Spleen (tissue), 11 donors: Measurements from ENCODE around the gene LNPEP. TPM values are rescaled to one million over a fixed set of nuclear protein-coding genes. Genes with fewer than 3 reads are reported as not detected.

Experiments
- DNase-seq: peaks from one replicate; pipeline ENCODE4 v3.0.0-alpha.2; 2020
- H3K27ac ChIP-seq, 8 donors: fragments of 200-600 bp; sonication (generic) in 7 of 8; 1 replicate in 4 of 8; 2 replicates in 4 of 8; pipeline versions ENCODE4 v1.5.0 to v1.8.0; 2016 to 2021; ENCODE audit warnings: inconsistent platforms in 4 of 8, mild to moderate bottlenecking in 4 of 8, moderate library complexity in 1 of 8
- H3K27me3 ChIP-seq, 7 donors: fragments of 200-600 bp; sonication (generic) in 6 of 7; replicated peaks in 1 of 7; 1 replicate in 4 of 7; 2 replicates in 3 of 7; pipeline versions ENCODE4 v1.5.0 to v1.8.0; 2016 to 2021; ENCODE audit warnings: inconsistent platforms in 3 of 7, mild to moderate bottlenecking in 1 of 7
- H3K36me3 ChIP-seq, 6 donors: fragments of 200-600 bp; sonication (generic) in 5 of 6; 1 replicate in 4 of 6; 2 replicates in 2 of 6; pipeline versions ENCODE4 v1.5.0 to v1.8.0; 2016 to 2021; ENCODE audit warnings: inconsistent platforms in 2 of 6
- H3K4me1 ChIP-seq, 6 donors: fragments of 200-600 bp; sonication (generic) in 5 of 6; 1 replicate in 3 of 6; 2 replicates in 3 of 6; pipeline versions ENCODE4 v1.5.0 to v1.8.0; 2016 to 2021; ENCODE audit warnings: inconsistent platforms in 3 of 6
- H3K4me3 ChIP-seq, 8 donors: fragments of 200-600 bp; sonication (generic) in 7 of 8; 1 replicate in 4 of 8; 2 replicates in 4 of 8; pipeline versions ENCODE4 v1.5.0 to v1.8.0; 2016 to 2021; ENCODE audit warnings: inconsistent platforms in 4 of 8, mild to moderate bottlenecking in 4 of 8, moderate library complexity in 2 of 8
- H3K9me3 ChIP-seq, 8 donors: fragments of 200-600 bp; sonication (generic) in 7 of 8; 1 replicate in 4 of 8; 2 replicates in 4 of 8; pipeline versions ENCODE4 v1.5.0 to v1.8.0; 2016 to 2021; ENCODE audit warnings: inconsistent platforms in 4 of 8
- POLR2A ChIP-seq, 3 donors: fragments of 450-650 bp; IDR thresholded peaks; one replicate each; pipeline ENCODE4 v1.5.1; 2017; ENCODE audit warnings: antibody characterized with exemption in 3 of 3, mild to moderate bottlenecking in 1 of 3
- POLR2AphosphoS5 ChIP-seq, 3 donors: sonication (generic); formaldehyde crosslinking; IDR thresholded peaks; one replicate each; pipeline ENCODE4 v1.5.1; 2017; ENCODE audit warnings: antibody characterized with exemption in 3 of 3
- WGBS, 5 donors: extraction: QIAGEN DNeasy Blood & Tissue Kit in 3 of 5; methylation state at CpG; one replicate each; pipeline versions ENCODE4 v1.1.5 to v1.1.7; 2013 to 2018; 5-methylcytosine and 5-hydroxymethylcytosine counted together
- intact Hi-C: fragments of 100-400 bp; cut with DNase I; formaldehyde crosslinking; loops from one replicate; pipeline ENCODE4 v1.15.0; 2023; ENCODE audit warnings: low total_unique reads
- polyA plus RNA-seq, 3 donors: library from polyadenylated mRNA; stranded (reverse); fragments of 200-250 nt; gene quantifications; one replicate each; pipeline ENCODE4 v1.2.1, GENCODE V29; 2013
- total RNA-seq, 7 donors: library from RNA; depleted of rRNA in 3 of 7; stranded (reverse); fragments of >200 nt in 3 of 7; fragmentation: NEBNext Ultra II Directional in 4 of 7; extraction: Animal tissue kit (Norgen Biotek cat#: 25700) in 4 of 7; gene quantifications; one replicate each; pipeline versions ENCODE4 v1.1.0 to v1.2.1, GENCODE V29; 2016 to 2021
- TF ChIP-seq, protein P1 (sequence below), 11 experiments: fragments of 200-600 bp in 7 of 11; fragments of 450-650 bp in 4 of 11; sonication (generic) in 4 of 11; IDR thresholded peaks in 8 of 11; conservative IDR thresholded peaks in 3 of 11; 1 replicate in 7 of 11; 2 replicates in 4 of 11; pipeline versions ENCODE4 v1.4.0 to v1.8.0; 2016 to 2021; ENCODE audit warnings: antibody characterized with exemption in 11 of 11, inconsistent platforms in 4 of 11, mild to moderate bottlenecking in 1 of 11
- donor health status: healthy with polysubstance abuse.
- donor health status: DM: no; HTN: no; CAD: no; lungs with moderate emphysema.
- donor health status: DM: no; HTN: no; CAD: no.
- donor health status: Bipolar disorder and iron deficiency.
- donor health status: healthy.
- donor health status: DM: no; HTN: no; CAD: no.
- donor health status: DM: yes; HTN: yes; CAD: no.

LNPEP gene
- total and polyA plus RNA-seq, 10 donors = 8.5 to 82.2 (median 65.9) TPM

- Histone ChIP-seq H3K36me3 (no peaks in the 10 kb centered on the region), H3K9me3 (no peaks in the 10 kb centered on the region), H3K4me3 (peak overlapping the region in 1 of 8 donors; percentile 83), H3K4me1 (peaks cover 24 to 66% (median 33%) of the 10 kb centered on the region in 6 donors), H3K27ac (peak overlapping the region in 5 of 8 donors; percentile 94 to 99 (median 97)), H3K27me3 (no peaks in the 10 kb centered on the region)
- WGBS, 5 donors = 18 to 39% (median 28%) methylated on average over 1 of the region's 1 CpG
- TF ChIP-seq POLR2AphosphoS5 (IDR thresholded peaks at IDR 0.05) (no peak), POLR2A (IDR thresholded peaks at IDR 0.05) (no peak)
- TF ChIP-seq, protein P1, sequence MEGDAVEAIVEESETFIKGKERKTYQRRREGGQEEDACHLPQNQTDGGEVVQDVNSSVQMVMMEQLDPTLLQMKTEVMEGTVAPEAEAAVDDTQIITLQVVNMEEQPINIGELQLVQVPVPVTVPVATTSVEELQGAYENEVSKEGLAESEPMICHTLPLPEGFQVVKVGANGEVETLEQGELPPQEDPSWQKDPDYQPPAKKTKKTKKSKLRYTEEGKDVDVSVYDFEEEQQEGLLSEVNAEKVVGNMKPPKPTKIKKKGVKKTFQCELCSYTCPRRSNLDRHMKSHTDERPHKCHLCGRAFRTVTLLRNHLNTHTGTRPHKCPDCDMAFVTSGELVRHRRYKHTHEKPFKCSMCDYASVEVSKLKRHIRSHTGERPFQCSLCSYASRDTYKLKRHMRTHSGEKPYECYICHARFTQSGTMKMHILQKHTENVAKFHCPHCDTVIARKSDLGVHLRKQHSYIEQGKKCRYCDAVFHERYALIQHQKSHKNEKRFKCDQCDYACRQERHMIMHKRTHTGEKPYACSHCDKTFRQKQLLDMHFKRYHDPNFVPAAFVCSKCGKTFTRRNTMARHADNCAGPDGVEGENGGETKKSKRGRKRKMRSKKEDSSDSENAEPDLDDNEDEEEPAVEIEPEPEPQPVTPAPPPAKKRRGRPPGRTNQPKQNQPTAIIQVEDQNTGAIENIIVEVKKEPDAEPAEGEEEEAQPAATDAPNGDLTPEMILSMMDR (IDR thresholded peaks at IDR 0.05 in 8 of 11, conservative IDR thresholded peaks at IDR 0.05 in 3 of 11) = no peak
- intact Hi-C loops = loop anchor here (5.0 to 10.0 kb wide), 2 partner anchors 47 to 124 kb away; partner anchors contain the start of gene ERAP1
- no peak for DNase-seq
These were observed 4.3 kb upstream of the LNPEP start for GRCh38 chr5:96931605-96932004.

GRCh38 chr5:96932026-96932425, 3.9 kb upstream of the LNPEP start:
- no peaks in the 10 kb centered on the region for H3K36me3 ChIP-seq
- peak overlapping the region in 2 of 8 donors; percentile 83 to 86 for H3K4me3 ChIP-seq
- H3K27ac ChIP-seq = peak overlapping the region in 6 of 8 donors; percentile 94 to 99 (median 97)
- intact Hi-C loops = loop anchor here (5.0 to 10.0 kb wide), 2 partner anchors 47 to 125 kb away; partner anchors contain the start of gene ERAP1
- TF ChIP-seq, protein P1 (IDR thresholded peaks at IDR 0.05 in 8 of 11, conservative IDR thresholded peaks at IDR 0.05 in 3 of 11) = no peak
- TF ChIP-seq POLR2A (IDR thresholded peaks at IDR 0.05) = no peak
- TF ChIP-seq POLR2AphosphoS5 (IDR thresholded peaks at IDR 0.05) = no peak
- WGBS, 5 donors = 64 to 76% (median 68%) methylated on average over 5 of the region's 5 CpGs
- no peak for DNase-seq
- H3K9me3 ChIP-seq = no peaks in the 10 kb centered on the region
- peaks cover 25 to 66% (median 35%) of the 10 kb centered on the region in 6 donors for H3K4me1 ChIP-seq
- no peaks in the 10 kb centered on the region for H3K27me3 ChIP-seq

GRCh38 chr5:96933764-96934707, 1.8 kb upstream of the LNPEP start:
- TF ChIP-seq POLR2A (IDR thresholded peaks at IDR 0.05) (no peak), POLR2AphosphoS5 (IDR thresholded peaks at IDR 0.05) (no peak)
- TF ChIP-seq, protein P1 (IDR thresholded peaks at IDR 0.05 in 8 of 11, conservative IDR thresholded peaks at IDR 0.05 in 3 of 11) = no peak
- intact Hi-C loops = loop anchor here (5.0 to 10.0 kb wide), 2 partner anchors 49 to 127 kb away; partner anchors contain the start of gene ERAP1

More at GRCh38 chr5:96933764-96934707, 1.8 kb upstream of the LNPEP start:
- H3K27ac ChIP-seq = peak overlapping the region; percentile 94 to 99 (median 98)
- no peaks in the 10 kb centered on the region for H3K27me3 ChIP-seq
- WGBS, 5 donors = 7 to 11% (median 8%) methylated on average over 13 of the region's 13 CpGs
- H3K4me1 ChIP-seq = peaks cover 42 to 76% (median 55%) of the 10 kb centered on the region in 6 donors
- no peaks in the 10 kb centered on the region for H3K9me3 ChIP-seq
- H3K4me3 ChIP-seq = peak overlapping the region; percentile 55 to 91 (median 82)
- no peaks in the 10 kb centered on the region for H3K36me3 ChIP-seq
- no peak for DNase-seq
